WTC11 (cell line): Measurements from ENCODE around the gene KLC1. TPM values are rescaled to one million over a fixed set of nuclear protein-coding genes. Genes with fewer than 3 reads are reported as not detected.
A peak's percentile ranks its signal among the peaks of the same experiment; 100 is the strongest.

Experiments
- ATAC-seq: fragments of 200-7000 bp; cut with Tn5 transposase; 2 replicates; pipeline ENCODE4 v1.10.0; 2021; ENCODE audit warnings: mild to moderate bottlenecking, moderate library complexity
- CTCF ChIA-PET: fragments of 300-600 bp; sonication (Branson Sonifier 250); formaldehyde crosslinking; loops from one replicate; lab custom pipeline; 2021; ENCODE audit warnings: antibody characterized with exemption; lab: Charles Lee
- POLR2A ChIA-PET: fragments of 350-600 bp; sonication (Branson Sonifier 250); formaldehyde crosslinking; loops from one replicate; lab custom pipeline; 2021; ENCODE audit warnings: antibody characterized with exemption; lab: Charles Lee
- DNase-seq: peaks from one replicate; pipeline ENCODE4 v3.0.0; 2021; ENCODE audit warnings: low spot score
- H3K27ac Mint-ChIP-seq: 2 replicates; pipeline ENCODE4 v1.8.0; 2021; ENCODE audit warnings: mixed read lengths
- H3K27me3 Mint-ChIP-seq: 2 replicates; pipeline ENCODE4 v1.8.0; 2021; ENCODE audit warnings: low read depth, mild to moderate bottlenecking, moderate library complexity, mixed read lengths
- H3K36me3 Mint-ChIP-seq: 2 replicates; pipeline ENCODE4 v1.8.0; 2021; ENCODE audit warnings: mixed read lengths
- H3K4me1 Mint-ChIP-seq: 2 replicates; pipeline ENCODE4 v1.8.0; 2022; ENCODE audit warnings: mixed read lengths
- H3K4me3 Mint-ChIP-seq: 2 replicates; pipeline ENCODE4 v1.8.0; 2021; ENCODE audit warnings: mild to moderate bottlenecking, moderate library complexity, mixed read lengths
- H3K9me3 Mint-ChIP-seq: 2 replicates; pipeline ENCODE4 v1.8.0; 2021; ENCODE audit warnings: mixed read lengths
- AR ChIP-seq: fragments of 250-450 bp; sonication (Bioruptor Pico); IDR thresholded peaks from 2 replicates; pipeline ENCODE4 v1.9.0; 2021; ENCODE audit warnings: mild to moderate bottlenecking
- E2F1 ChIP-seq: sonication (generic); formaldehyde crosslinking; IDR thresholded peaks from 2 replicates; pipeline ENCODE4 v1.8.0; 2022; ENCODE audit warnings: mild to moderate bottlenecking, missing genetic modification reagents
- FOXP1 ChIP-seq: sonication (generic); formaldehyde crosslinking; IDR thresholded peaks from 2 replicates; pipeline ENCODE4 v1.8.0; 2022; ENCODE audit warnings: missing genetic modification reagents, mild to moderate bottlenecking, moderate library complexity, borderline replicate concordance
- HMGA2 ChIP-seq: fragments of 250-450 bp; sonication (Bioruptor Pico); IDR thresholded peaks from 2 replicates; pipeline ENCODE4 v1.4.0; 2021; ENCODE audit warnings: mild to moderate bottlenecking, moderate library complexity
- MAX ChIP-seq: sonication (generic); formaldehyde crosslinking; IDR thresholded peaks from 2 replicates; pipeline ENCODE4 v1.8.0; 2022; ENCODE audit warnings: mild to moderate bottlenecking, missing genetic modification reagents
- MYBL2 ChIP-seq: sonication (generic); formaldehyde crosslinking; IDR thresholded peaks from 2 replicates; pipeline ENCODE4 v1.8.1; 2023; ENCODE audit warnings: mild to moderate bottlenecking, moderate library complexity, missing genetic modification reagents
- NR3C1 ChIP-seq: sonication (generic); formaldehyde crosslinking; conservative IDR thresholded peaks from 2 replicates; pipeline ENCODE4 v1.8.1; 2023; ENCODE audit warnings: low read depth, mild to moderate bottlenecking, missing genetic modification reagents
- PRRX2 ChIP-seq: fragments of 250-450 bp; sonication (Bioruptor Pico); IDR thresholded peaks from 2 replicates; pipeline ENCODE4 v1.8.0; 2021; ENCODE audit warnings: mild to moderate bottlenecking
- RORB ChIP-seq: fragments of 250-450 bp; sonication (Bioruptor Pico); IDR thresholded peaks from 2 replicates; pipeline ENCODE4 v1.9.0; 2021; ENCODE audit warnings: mild to moderate bottlenecking
- TCF7 ChIP-seq: sonication (generic); formaldehyde crosslinking; IDR thresholded peaks from 2 replicates; pipeline ENCODE4 v1.8.0; 2022; ENCODE audit warnings: mild to moderate bottlenecking, low read depth, missing genetic modification reagents, moderate library complexity
- ZNF121 ChIP-seq: sonication (generic); formaldehyde crosslinking; IDR thresholded peaks from 2 replicates; pipeline ENCODE4 v1.8.0; 2023; ENCODE audit warnings: missing genetic modification reagents
- ZNF425 ChIP-seq: fragments of 250-450 bp; sonication (Bioruptor Pico); conservative IDR thresholded peaks from 2 replicates; pipeline ENCODE4 v1.9.0; 2021; ENCODE audit warnings: mild to moderate bottlenecking
- ZNF512 ChIP-seq: sonication (generic); formaldehyde crosslinking; IDR thresholded peaks from 2 replicates; pipeline ENCODE4 v1.8.1; 2022; ENCODE audit warnings: missing genetic modification reagents, borderline replicate concordance
- total RNA-seq: library from RNA; stranded (reverse); gene quantifications from 3 replicates; pipeline ENCODE4 v1.2.3, GENCODE V29; 2021

Gene KLC1
- total RNA-seq, 1 experiment from 2014 or later = 171 TPM

GRCh38 chr14:103739793-103740501 is 110.9 kb downstream of the KLC1 start:
- Mint-ChIP-seq H3K27me3 (no peaks in the 10 kb centered on the region), H3K9me3 (no peaks in the 10 kb centered on the region)

GRCh38 chr14:103740991-103741689 is 112.1 kb downstream of the KLC1 start:
- no peaks in the 10 kb centered on the region for H3K9me3 Mint-ChIP-seq
- no peaks in the 10 kb centered on the region for H3K27me3 Mint-ChIP-seq
- POLR2A ChIA-PET = no interaction called here
- no peak overlapping the region for H3K4me3 Mint-ChIP-seq
- peaks cover 8% of the 10 kb centered on the region for H3K36me3 Mint-ChIP-seq
- H3K27ac Mint-ChIP-seq = peak overlapping the region; percentile 57; the same call in 1 of the 2 replicates
- peaks cover 11% of the 10 kb centered on the region for H3K4me1 Mint-ChIP-seq
- TF ChIP-seq AR (CRISPR knock-in tag) = no peak
- TF ChIP-seq E2F1 (CRISPR knock-in tag) = no peak
- TF ChIP-seq ZNF121 (CRISPR knock-in tag) = no peak
- no peak for TF ChIP-seq FOXP1 (CRISPR knock-in tag)
- no peak for TF ChIP-seq TCF7 (CRISPR knock-in tag)
- no peak for TF ChIP-seq PRRX2 (CRISPR knock-in tag)
- DNase-seq (no peak), ATAC-seq (no peak)
- CTCF ChIA-PET = interaction anchor here (1.2 to 1.6 kb wide), 3 partner anchors 30 to 198 kb away, joined by 3 to 5 read pairs (median 3); no protein-coding TSS in a partner anchor

More at GRCh38 chr14:103739793-103740501, 110.9 kb downstream of the KLC1 start:
- CTCF ChIA-PET = interaction anchor here (1.0 to 1.5 kb wide), 5 partner anchors 13 to 824 kb away, joined by 3 to 5 read pairs (median 5); no protein-coding TSS in a partner anchor
- POLR2A ChIA-PET = no interaction called here
- no peak for DNase-seq
- peaks cover 11% of the 10 kb centered on the region for H3K4me1 Mint-ChIP-seq
- ATAC-seq = no peak
- H3K36me3 Mint-ChIP-seq = peaks cover 8% of the 10 kb centered on the region
- peak overlapping the region; percentile 83 for H3K27ac Mint-ChIP-seq
- H3K4me3 Mint-ChIP-seq = no peak overlapping the region
- TF ChIP-seq ZNF512 (CRISPR knock-in tag) (no peak), ZNF425 (no peak), HMGA2 (CRISPR knock-in tag) (no peak), MYBL2 (CRISPR knock-in tag) (no peak), RORB (CRISPR knock-in tag) (no peak), NR3C1 (CRISPR knock-in tag) (no peak), MAX (CRISPR knock-in tag) (no peak)
